Lung microvascular endothelial cell (primary cell): ENCODE data around the gene PIP5K1B. TPM values are rescaled to one million over a fixed set of nuclear protein-coding genes. Genes with fewer than 3 reads are reported as not detected.

Source experiments
- DNase-seq, 2 donors: peaks; one replicate each; pipeline versions ENCODE4 v3.0.0 to v3.0.0-alpha.2; 2010; ENCODE audit warnings: low read depth in 2 of 2
- total RNA-seq: library from RNA; depleted of rRNA; stranded (reverse); fragments of >200 nt; gene quantifications from 2 replicates; pipeline ENCODE4 v1.2.1, GENCODE V29; 2014

PIP5K1B gene
- total RNA-seq, 1 donor from 2014 or later: under 0.01 TPM

GRCh38 chr9:68769852-68770251 lies 64.8 kb downstream of the PIP5K1B start:
- no peak for DNase-seq

GRCh38 chr9:68771376-68771775 lies 66.3 kb downstream of the PIP5K1B start:
- DNase-seq: no peak

GRCh38 chr9:68775003-68775730 lies 70.1 kb downstream of the PIP5K1B start:
- no peak for DNase-seq

- DNase-seq: no peak
Measured at GRCh38 chr9:68777070-68777763, 72.2 kb downstream of the PIP5K1B start.

- no peak for DNase-seq
Measured at GRCh38 chr9:68778635-68779034, 73.6 kb downstream of the PIP5K1B start.

- DNase-seq: peak; percentile 96 to 97
Measured at GRCh38 chr9:68779558-68780379, 74.7 kb downstream of the PIP5K1B start.

GRCh38 chr9:68780380-68780712 lies 75.3 kb downstream of the PIP5K1B start:
- no peak for DNase-seq

- peak; percentile 3 to 15 for DNase-seq
Measured at GRCh38 chr9:68780720-68781119, 75.7 kb downstream of the PIP5K1B start.

GRCh38 chr9:68781928-68782327 lies 76.9 kb downstream of the PIP5K1B start:
- peak; percentile 2 to 58 for DNase-seq

- DNase-seq: no peak
Measured at GRCh38 chr9:68782546-68782945, 77.5 kb downstream of the PIP5K1B start.

- peak in 1 of 2 donors; percentile 27 for DNase-seq
Measured at GRCh38 chr9:68785965-68786364, 80.9 kb downstream of the PIP5K1B start.

- no peak for DNase-seq
Measured at GRCh38 chr9:68791169-68791568, 86.1 kb downstream of the PIP5K1B start.

- DNase-seq: no peak
Measured at GRCh38 chr9:68793605-68794343, 88.7 kb downstream of the PIP5K1B start.

GRCh38 chr9:68794898-68795297 lies 89.9 kb downstream of the PIP5K1B start:
- DNase-seq: no peak

GRCh38 chr9:68795411-68795810 lies 90.4 kb downstream of the PIP5K1B start:
- DNase-seq: no peak

GRCh38 chr9:68797116-68797515 lies 92.1 kb downstream of the PIP5K1B start:
- DNase-seq: no peak

GRCh38 chr9:68798423-68798822 lies 93.4 kb downstream of the PIP5K1B start:
- no peak for DNase-seq

- no peak for DNase-seq
Measured at GRCh38 chr9:68800836-68801235, 95.8 kb downstream of the PIP5K1B start.

GRCh38 chr9:68802525-68803015 lies 97.5 kb downstream of the PIP5K1B start:
- no peak for DNase-seq

- DNase-seq: no peak
Measured at GRCh38 chr9:68804911-68805889, 100.2 kb downstream of the PIP5K1B start.
